HCT116 (cell line): ENCODE data around the gene IPO11.

ENCODE experiments used
- ELF1 ChIP-seq: IDR thresholded peaks from 2 replicates; pipeline ENCODE4 v1.6.1; 2012; ENCODE audit warnings: low read depth, borderline replicate concordance
- EZH2 ChIP-seq: fragments of 200-600 bp; sonication (generic); IDR thresholded peaks from 2 replicates; pipeline ENCODE4 v1.6.1; 2017; ENCODE audit warnings: antibody characterized with exemption, mixed run types
- EZH2phosphoT487 ChIP-seq: fragments of 200-600 bp; IDR thresholded peaks from 2 replicates; pipeline ENCODE4 v1.6.1; 2018; ENCODE audit warnings: antibody characterized with exemption, borderline replicate concordance
- TF ChIP-seq, protein P1 (sequence below): IDR thresholded peaks from 2 replicates; pipeline ENCODE4 v1.6.1; 2012

DNA sequence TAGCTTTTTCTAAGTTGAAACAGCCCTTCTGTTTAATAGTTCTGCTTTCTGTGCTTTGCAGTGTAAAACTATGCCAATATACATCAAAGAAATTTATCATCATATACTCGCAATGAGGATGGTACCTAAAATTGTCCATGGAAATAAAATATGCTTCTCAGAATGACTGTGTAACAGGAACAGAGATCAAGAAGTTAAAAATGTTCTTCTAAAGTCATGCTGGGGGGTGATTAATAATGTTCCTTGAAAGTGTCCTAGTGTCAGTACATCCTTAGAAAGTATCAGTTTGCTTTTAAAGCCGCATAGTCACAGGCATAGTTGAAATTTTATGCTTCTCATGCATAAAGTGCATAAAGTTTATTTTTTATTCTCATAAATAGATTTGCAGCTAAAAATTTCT lies 162.0 kb downstream of the IPO11 start:
- no peak for TF ChIP-seq ELF1
- no peak for TF ChIP-seq EZH2phosphoT487
- no peak for TF ChIP-seq EZH2
- TF ChIP-seq, protein P1, sequence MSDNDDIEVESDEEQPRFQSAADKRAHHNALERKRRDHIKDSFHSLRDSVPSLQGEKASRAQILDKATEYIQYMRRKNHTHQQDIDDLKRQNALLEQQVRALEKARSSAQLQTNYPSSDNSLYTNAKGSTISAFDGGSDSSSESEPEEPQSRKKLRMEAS: no peak
